Karpas-422 (cell line): ENCODE results near the gene COL1A1. TPM values are rescaled to one million over a fixed set of nuclear protein-coding genes. Genes with fewer than 3 reads are reported as not detected.

Experiments
- DNase-seq: peaks from one replicate; pipeline ENCODE4 v3.0.0-alpha.2; 2015
- H2AFZ ChIP-seq: fragments of 200-600 bp; sonication (generic); 2 replicates; pipeline ENCODE4 v1.6.1; 2014; ENCODE audit warnings: antibody characterized with exemption, low read length, mixed read lengths
- H3K27ac ChIP-seq: fragments of 200-600 bp; sonication (generic); 2 replicates; pipeline ENCODE4 v1.5.1; 2014; ENCODE audit warnings: mild to moderate bottlenecking, low read length, moderate library complexity
- H3K27me3 ChIP-seq: fragments of 200-600 bp; sonication (generic); 2 replicates; pipeline ENCODE4 v1.6.1; 2014; ENCODE audit warnings: low read length, mixed read lengths
- H3K36me3 ChIP-seq: fragments of 200-600 bp; sonication (generic); 2 replicates; pipeline ENCODE4 v1.6.1; 2014; ENCODE audit warnings: low read length, mixed read lengths; ENCODE audit not compliant: insufficient read depth
- H3K4me1 ChIP-seq: fragments of 200-600 bp; sonication (generic); 2 replicates; pipeline ENCODE4 v1.6.1; 2014; ENCODE audit warnings: mild to moderate bottlenecking, low read length, mixed read lengths
- H3K4me2 ChIP-seq: fragments of 200-600 bp; sonication (generic); 2 replicates; pipeline ENCODE4 v1.6.1; 2014; ENCODE audit warnings: low read length, low read depth, mild to moderate bottlenecking; ENCODE audit not compliant: poor library complexity, severe bottlenecking
- H3K4me3 ChIP-seq: fragments of 200-600 bp; sonication (generic); 2 replicates; pipeline ENCODE4 v1.5.1; 2014; ENCODE audit warnings: mild to moderate bottlenecking, antibody characterized with exemption, low read length, mixed read lengths
- H3K79me2 ChIP-seq: fragments of 200-600 bp; sonication (generic); 2 replicates; pipeline ENCODE4 v1.6.1; 2014; ENCODE audit warnings: mild to moderate bottlenecking, low read length, mixed read lengths
- H3K9ac ChIP-seq: fragments of 200-600 bp; sonication (generic); 2 replicates; pipeline ENCODE4 v1.6.0; 2014; ENCODE audit warnings: low read length
- H3K9me2 ChIP-seq: fragments of 200-600 bp; sonication (generic), shearing (Covaris generic); replicated peaks from 2 replicates; pipeline ENCODE4 v1.6.0; 2014; ENCODE audit warnings: mild to moderate bottlenecking, low read length, moderate library complexity; ENCODE audit not compliant: insufficient read depth
- H3K9me3 ChIP-seq: fragments of 300-700, 200-600 bp; sonication (generic); 2 replicates; pipeline ENCODE4 v1.6.1; 2014; ENCODE audit warnings: low read length, mixed read lengths
- H4K20me1 ChIP-seq: fragments of 200-600 bp; sonication (generic); 2 replicates; pipeline ENCODE4 v1.6.1; 2014; ENCODE audit warnings: mild to moderate bottlenecking, antibody characterized with exemption, low read length, low read depth; ENCODE audit not compliant: insufficient read depth
- total RNA-seq: library from RNA; depleted of rRNA; stranded (reverse); fragments of >200 nt; shearing (Covaris generic); gene quantifications from 2 replicates; pipeline ENCODE4 v1.2.3, GENCODE V29; 2014; ENCODE audit warnings: low replicate concordance

The COL1A1 gene
- total RNA-seq, 1 experiment from 2014 or later = not detected

GRCh38 chr17:50150354-50151040, 50.9 kb downstream of the COL1A1 start, which contains the start of gene PPP1R9B:
Gene PPP1R9B, minus strand, starts transcription at chr17:50150677. Its CDS starts 164 bp downstream, at chr17:50150513.
- peaks cover 23% of the 10 kb centered on the region for H4K20me1 ChIP-seq

GRCh38 chr17:50149417-50150353, 51.7 kb downstream of the COL1A1 start:
- peak; percentile 84 for DNase-seq
- H3K36me3 ChIP-seq = peaks cover 8% of the 10 kb centered on the region
- H3K4me2 ChIP-seq = peak overlapping the region; percentile 98
- H3K27me3 ChIP-seq = no peaks in the 10 kb centered on the region
- H3K79me2 ChIP-seq = peaks cover 63% of the 10 kb centered on the region
- H3K9me2 ChIP-seq = no peaks in the 10 kb centered on the region
- H3K9me3 ChIP-seq = no peaks in the 10 kb centered on the region
- H3K27ac ChIP-seq = peak overlapping the region; percentile 97
- peaks cover 55% of the 10 kb centered on the region for H3K4me1 ChIP-seq
- no peak overlapping the region for H2AFZ ChIP-seq
- peak overlapping the region; percentile 98 for H3K9ac ChIP-seq
- H4K20me1 ChIP-seq = peaks cover 30% of the 10 kb centered on the region
- peak overlapping the region; percentile 95 for H3K4me3 ChIP-seq

More at GRCh38 chr17:50150354-50151040, 50.9 kb downstream of the COL1A1 start, which contains the start of gene PPP1R9B:
- H3K4me1 ChIP-seq = peaks cover 52% of the 10 kb centered on the region
- H3K4me2 ChIP-seq = peak within 1 kb of the TSS; percentile 98
- DNase-seq = peak; percentile 67
- peak within 1 kb of the TSS; percentile 95 for H3K4me3 ChIP-seq
- H3K9me3 ChIP-seq = no peaks in the 10 kb centered on the region
- H3K27ac ChIP-seq = peak within 1 kb of the TSS; percentile 97
- H3K27me3 ChIP-seq = no peaks in the 10 kb centered on the region
- H3K9ac ChIP-seq = peak within 1 kb of the TSS; percentile 98
- peaks cover 54% of the 10 kb centered on the region for H3K79me2 ChIP-seq
- peak within 1 kb of the TSS; percentile 48; the same call in 1 of the 2 replicates for H2AFZ ChIP-seq
- no peaks in the 10 kb centered on the region for H3K9me2 ChIP-seq
- 0 out of 2 replicates have a peak, but pooled peaks cover under 1% of the 10 kb centered on the region for H3K36me3 ChIP-seq

DNA sequence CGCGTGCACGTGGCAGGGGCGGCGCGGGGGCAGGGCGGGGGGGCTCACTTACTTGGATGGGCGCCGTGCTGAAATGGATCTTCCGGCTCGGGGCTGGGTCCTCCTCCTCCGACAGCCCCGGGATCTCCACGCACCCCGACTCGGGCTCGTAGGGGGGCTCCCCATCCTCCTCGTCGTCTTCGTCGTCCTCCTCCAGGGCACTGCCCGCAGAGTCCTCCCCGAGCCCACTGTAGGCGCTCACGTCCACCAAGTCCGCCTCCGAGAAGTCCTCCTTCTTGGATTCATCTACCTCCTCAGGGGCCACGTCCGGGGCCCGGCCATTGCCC, 52.4 kb downstream of the COL1A1 start:
- H3K27ac ChIP-seq = peak overlapping the region; percentile 97
- H3K4me1 ChIP-seq = peaks cover 62% of the 10 kb centered on the region
- no peak for DNase-seq
- no peak overlapping the region for H2AFZ ChIP-seq
- no peaks in the 10 kb centered on the region for H3K27me3 ChIP-seq
- peak overlapping the region; percentile 98 for H3K9ac ChIP-seq
- H3K4me3 ChIP-seq = peak overlapping the region; percentile 95
- peaks cover 15% of the 10 kb centered on the region for H3K36me3 ChIP-seq
- peak overlapping the region; percentile 98 for H3K4me2 ChIP-seq
- H3K9me2 ChIP-seq = no peaks in the 10 kb centered on the region
- peaks cover 35% of the 10 kb centered on the region for H4K20me1 ChIP-seq
- no peaks in the 10 kb centered on the region for H3K9me3 ChIP-seq
- peaks cover 69% of the 10 kb centered on the region for H3K79me2 ChIP-seq

GRCh38 chr17:50148226-50149090, 53.0 kb downstream of the COL1A1 start:
- Histone ChIP-seq H3K27me3 (no peaks in the 10 kb centered on the region), H3K36me3 (peaks cover 21% of the 10 kb centered on the region), H3K27ac (peak overlapping the region; percentile 97), H3K4me2 (peak overlapping the region; percentile 98), H4K20me1 (peaks cover 39% of the 10 kb centered on the region), H3K4me3 (peak overlapping the region; percentile 95), H3K79me2 (peaks cover 75% of the 10 kb centered on the region), H3K9me3 (no peaks in the 10 kb centered on the region), H3K4me1 (peaks cover 63% of the 10 kb centered on the region), H2AFZ (no peak overlapping the region), H3K9me2 (no peaks in the 10 kb centered on the region), H3K9ac (peak overlapping the region; percentile 98)
- DNase-seq = peak; percentile 94

GRCh38 chr17:50147841-50148225, 53.6 kb downstream of the COL1A1 start:
- H3K4me1 ChIP-seq = peaks cover 63% of the 10 kb centered on the region
- H3K9me2 ChIP-seq = no peaks in the 10 kb centered on the region
- peak overlapping the region; percentile 95 for H3K4me3 ChIP-seq
- H3K79me2 ChIP-seq = peaks cover 76% of the 10 kb centered on the region
- peak overlapping the region; percentile 97 for H3K27ac ChIP-seq
- no peaks in the 10 kb centered on the region for H3K9me3 ChIP-seq
- H2AFZ ChIP-seq = no peak overlapping the region
- peak overlapping the region; percentile 98 for H3K9ac ChIP-seq
- H4K20me1 ChIP-seq = peaks cover 43% of the 10 kb centered on the region
- H3K4me2 ChIP-seq = peak overlapping the region; percentile 98
- DNase-seq = peak; percentile 64
- peaks cover 21% of the 10 kb centered on the region for H3K36me3 ChIP-seq
- H3K27me3 ChIP-seq = no peaks in the 10 kb centered on the region

DNA sequence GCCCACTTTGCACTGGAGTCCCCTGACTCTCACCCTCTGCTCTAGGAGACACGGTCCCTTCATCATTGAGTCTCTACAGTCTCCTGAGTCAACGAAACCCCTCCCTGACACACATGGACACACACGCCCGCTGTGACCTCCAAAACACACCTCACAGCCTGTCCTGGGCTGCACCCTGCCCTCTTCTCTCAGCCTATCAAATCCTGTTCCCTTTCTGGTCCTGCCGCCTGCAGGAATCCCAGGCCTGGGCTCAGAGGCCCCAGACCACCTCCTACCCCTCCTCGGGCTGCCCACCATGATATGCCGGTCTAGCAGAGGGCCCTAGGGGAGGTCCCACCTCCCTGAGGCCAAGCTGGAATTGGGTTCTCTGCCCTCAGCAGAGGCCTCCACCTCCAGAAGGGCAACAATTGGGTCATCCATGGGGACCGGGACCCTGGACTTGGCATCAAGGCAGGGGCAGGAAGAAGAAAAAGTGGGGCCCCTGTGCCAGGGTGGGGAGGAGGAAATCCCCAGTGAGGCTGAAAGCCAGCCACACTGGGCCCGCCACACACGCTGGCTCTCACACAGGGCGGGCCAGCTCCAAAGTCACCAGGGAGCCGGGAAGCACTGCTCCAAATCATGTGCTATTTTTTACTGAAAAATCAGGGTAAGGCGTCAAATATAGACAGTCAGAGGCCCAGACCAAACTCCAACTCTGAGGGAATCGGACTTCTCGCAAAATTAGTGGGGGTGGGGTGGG, 54.3 kb downstream of the COL1A1 start:
- peak; percentile 55 for DNase-seq
- H3K4me1 ChIP-seq = peaks cover 57% of the 10 kb centered on the region

DNA sequence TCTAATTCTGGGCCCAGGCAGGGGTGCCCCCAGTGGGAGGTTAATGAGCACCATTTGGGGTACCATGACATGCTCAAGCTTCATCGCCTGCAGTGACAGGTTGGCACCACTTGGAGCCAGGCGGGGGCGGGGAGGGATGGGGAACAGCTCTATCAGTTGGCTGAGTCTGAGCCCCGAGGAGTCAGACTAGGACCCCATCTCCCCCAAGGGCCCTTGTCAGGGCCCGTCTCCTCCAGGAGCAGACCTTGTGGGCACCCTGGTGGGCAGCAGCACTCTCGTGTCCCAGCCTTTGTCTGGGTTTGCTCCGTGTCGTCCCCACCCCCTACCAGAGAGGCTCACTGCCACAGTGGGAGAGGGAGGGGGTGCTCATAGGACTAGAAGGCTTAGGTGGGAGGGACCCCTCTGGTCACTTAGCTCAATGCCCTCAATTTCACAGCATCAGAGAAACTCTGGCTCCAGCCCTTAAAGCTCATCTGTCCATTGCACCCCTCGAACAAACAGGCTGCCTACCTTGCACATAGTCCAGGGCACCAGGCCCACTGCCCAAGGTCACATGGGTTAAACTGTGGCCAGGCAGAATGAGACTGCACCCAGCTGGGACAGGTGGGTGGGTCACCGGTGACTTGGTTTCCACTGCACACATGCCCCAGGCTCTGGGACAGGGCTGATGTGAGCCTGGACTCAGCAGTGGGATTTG, 55.1 kb downstream of the COL1A1 start:
- Histone ChIP-seq H3K36me3 (peaks cover 28% of the 10 kb centered on the region), H3K9ac (peak overlapping the region; percentile 98), H2AFZ (no peak overlapping the region), H3K79me2 (peaks cover 75% of the 10 kb centered on the region), H3K27ac (peak overlapping the region; percentile 97), H3K4me1 (peaks cover 49% of the 10 kb centered on the region), H3K27me3 (no peaks in the 10 kb centered on the region), H3K9me2 (no peaks in the 10 kb centered on the region), H3K4me3 (peak overlapping the region; percentile 95), H4K20me1 (peaks cover 45% of the 10 kb centered on the region), H3K9me3 (no peaks in the 10 kb centered on the region), H3K4me2 (peak overlapping the region; percentile 98)
- DNase-seq = peak; percentile 68

More for the DNA sequence above, 54.3 kb downstream of the COL1A1 start:
- Histone ChIP-seq H3K27ac (peak overlapping the region; percentile 97), H3K9me3 (no peaks in the 10 kb centered on the region), H3K9ac (peak overlapping the region; percentile 98), H3K79me2 (peaks cover 77% of the 10 kb centered on the region), H3K36me3 (peaks cover 25% of the 10 kb centered on the region), H3K4me3 (peak overlapping the region; percentile 95), H2AFZ (no peak overlapping the region), H3K27me3 (no peaks in the 10 kb centered on the region), H3K9me2 (no peaks in the 10 kb centered on the region), H4K20me1 (peaks cover 45% of the 10 kb centered on the region), H3K4me2 (peak overlapping the region; percentile 98)
